ENCODE results near the gene TRPM4.
"Not testable (repeated sequence)": the region's sequence is repeated elsewhere in the genome, so short reads cannot be mapped to it uniquely, and the experiment has no call there.

The TRPM4 gene

DNA sequence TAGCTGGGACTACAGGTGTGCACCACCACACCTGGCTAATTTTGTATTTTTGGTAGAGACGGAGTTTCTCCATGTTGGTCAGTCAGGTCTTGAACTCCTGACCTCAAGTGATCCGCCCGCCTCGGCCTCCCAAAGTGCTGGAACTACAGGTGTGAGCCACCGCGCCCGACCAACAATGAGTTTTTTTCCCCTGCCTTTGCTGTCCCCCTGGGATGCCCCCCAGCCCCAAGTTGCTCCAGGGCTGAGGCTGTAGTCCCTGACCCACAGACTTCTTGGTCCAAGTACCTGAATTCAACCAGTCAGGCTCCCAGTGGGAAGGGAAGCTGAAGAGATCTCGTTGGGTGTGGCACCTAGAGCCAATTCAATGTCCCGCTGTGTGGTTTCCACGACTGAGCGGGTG is 66.8 kb downstream of the TRPM4 start:
- DNase-seq (ENCODE audit: low read depth in 1 of 2, low spot score in 1 of 2), result not testable (repeated sequence)

- no peak for DNase-seq (ENCODE audit: low read depth in 1 of 2, low spot score in 1 of 2)
These were observed 67.3 kb downstream of the TRPM4 start for GRCh38 chr19:49224879-49225278.

GRCh38 chr19:49229416-49229815 is 71.8 kb downstream of the TRPM4 start:
- no peak for DNase-seq (ENCODE audit: low read depth in 1 of 2, low spot score in 1 of 2)

GRCh38 chr19:49231389-49231788 is 73.8 kb downstream of the TRPM4 start:
- DNase-seq (ENCODE audit: low read depth in 1 of 2, low spot score in 1 of 2), result no peak

- DNase-seq (ENCODE audit: low read depth in 1 of 2, low spot score in 1 of 2), result no peak
These were observed 74.2 kb downstream of the TRPM4 start for GRCh38 chr19:49231804-49232203.

DNA sequence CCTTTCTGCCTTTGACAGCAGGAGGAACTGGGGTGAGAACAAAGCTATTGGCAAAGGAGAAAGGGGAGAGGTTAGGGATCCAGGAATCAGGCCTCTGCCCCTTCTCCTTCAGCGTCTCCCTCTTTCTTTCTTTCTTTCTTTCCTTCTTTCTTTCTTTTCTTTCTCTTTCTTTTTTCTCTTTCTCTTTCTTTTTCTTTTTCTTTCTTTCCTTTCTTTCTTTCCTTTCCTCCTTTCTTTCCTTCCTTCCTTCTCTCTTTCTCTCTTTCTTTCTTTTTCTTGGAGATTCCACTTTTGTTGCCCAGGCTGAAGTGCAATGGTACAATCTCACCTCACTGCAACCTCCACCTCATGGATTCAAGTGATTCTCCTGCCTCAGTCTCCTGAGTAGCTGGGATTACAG is 75.6 kb downstream of the TRPM4 start:
- no peak for DNase-seq (ENCODE audit: low read depth in 1 of 2, low spot score in 1 of 2)

DNA sequence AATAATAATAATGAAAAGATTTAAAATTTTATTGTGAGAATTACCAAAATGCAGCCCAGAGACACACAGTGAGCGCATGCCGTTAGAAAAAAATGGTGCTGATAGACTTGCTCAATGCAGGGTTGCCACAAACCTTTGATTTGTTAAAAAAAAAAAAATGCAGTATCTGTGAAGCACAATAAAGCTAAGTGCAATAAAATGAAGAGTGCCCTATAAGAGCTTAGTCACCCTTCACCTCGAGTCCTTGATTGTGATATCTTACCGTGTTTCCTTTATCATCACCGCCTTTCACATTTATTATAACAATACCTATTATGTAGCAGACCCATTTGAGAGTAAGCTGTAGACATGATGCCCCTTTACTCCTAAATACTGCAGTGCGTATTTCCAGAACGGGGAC is 84.2 kb downstream of the TRPM4 start:
- DNase-seq (ENCODE audit: low read depth in 1 of 2, low spot score in 1 of 2), result no peak

- DNase-seq (ENCODE audit: low read depth in 1 of 2, low spot score in 1 of 2), result no peak
These were observed 85.5 kb downstream of the TRPM4 start for GRCh38 chr19:49243129-49243528.

DNA sequence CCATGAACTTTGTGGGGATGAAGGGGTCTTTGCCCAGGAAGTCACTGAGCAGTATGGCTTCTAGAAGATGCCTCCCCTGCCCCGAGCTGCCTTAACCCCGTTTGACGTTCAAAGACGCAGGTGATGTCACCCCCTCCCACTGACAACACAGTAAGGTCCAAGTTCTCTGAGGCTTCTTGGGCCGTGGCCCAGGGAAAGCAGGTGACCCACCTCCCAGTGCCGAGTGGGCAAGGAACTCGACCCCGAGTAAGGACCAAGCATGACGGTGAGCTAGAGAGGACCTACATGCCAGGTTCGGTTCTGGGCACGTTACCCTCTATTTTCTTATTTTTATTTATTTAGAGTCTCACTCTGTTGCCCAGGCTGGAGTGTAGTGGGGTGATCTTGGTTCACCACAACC is 86.1 kb downstream of the TRPM4 start:
- no peak for DNase-seq (ENCODE audit: low read depth in 1 of 2, low spot score in 1 of 2)

DNA sequence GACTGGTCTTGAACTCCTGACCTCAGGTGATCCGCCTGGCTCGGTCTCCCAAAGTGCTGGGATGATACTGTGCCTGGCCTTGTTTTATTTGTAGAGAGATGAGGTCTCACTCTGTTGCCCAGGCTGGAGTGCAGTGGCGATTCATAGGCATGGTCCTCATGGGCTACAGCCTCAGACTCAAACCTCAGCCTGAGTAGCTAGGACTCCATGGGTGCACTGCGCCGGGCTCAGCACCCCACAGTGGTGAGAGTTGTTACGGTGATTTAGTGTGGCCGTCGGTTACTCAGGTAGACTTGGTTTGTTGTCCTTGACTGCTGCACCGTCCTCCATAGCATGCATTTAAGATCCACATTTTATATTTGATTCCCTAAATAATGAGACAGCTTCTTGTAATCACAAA is 86.7 kb downstream of the TRPM4 start:
- DNase-seq (ENCODE audit: low read depth in 1 of 2, low spot score in 1 of 2), result no peak

DNA sequence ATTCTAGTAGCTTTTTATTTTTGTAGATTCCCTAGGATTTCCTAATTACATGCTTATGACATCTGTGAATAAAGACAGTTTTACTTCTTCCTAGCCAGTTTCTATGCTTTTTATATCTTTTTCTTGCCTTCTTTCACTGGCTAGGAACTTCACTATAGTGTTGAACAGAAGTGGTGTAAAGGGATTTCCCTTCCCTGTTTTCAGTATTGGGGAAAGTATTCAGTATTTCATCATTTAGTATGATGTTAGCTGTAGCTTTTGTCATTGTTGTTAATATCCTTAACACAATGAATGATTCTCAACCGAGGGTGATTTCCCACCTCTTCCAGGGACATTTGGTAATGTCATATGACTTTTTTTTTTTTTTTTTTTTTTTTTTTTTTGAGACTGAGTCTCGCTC is 90.1 kb downstream of the TRPM4 start:
- DNase-seq (ENCODE audit: low read depth in 1 of 2, low spot score in 1 of 2), result no peak

DNA sequence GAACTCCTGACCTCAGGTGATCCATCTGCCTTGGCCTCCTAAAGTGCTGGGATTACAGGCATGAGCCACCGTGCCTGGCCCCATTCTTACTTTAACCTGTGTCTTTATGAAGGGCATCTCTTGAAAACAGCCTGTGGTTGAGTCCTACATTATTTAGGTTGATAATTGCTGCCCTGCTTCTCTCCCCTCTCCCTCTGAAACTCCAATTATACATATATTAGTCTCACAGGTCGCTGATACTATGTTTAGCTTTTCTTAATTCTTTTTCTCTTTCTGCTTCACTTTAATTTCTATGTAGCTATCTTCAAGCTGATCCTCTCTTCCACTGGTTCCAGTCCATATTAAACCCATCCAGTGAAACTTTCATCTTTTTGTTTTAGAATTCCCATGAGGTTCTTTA is 92.3 kb downstream of the TRPM4 start:
- no peak for DNase-seq (ENCODE audit: low read depth in 1 of 2, low spot score in 1 of 2)

DNA sequence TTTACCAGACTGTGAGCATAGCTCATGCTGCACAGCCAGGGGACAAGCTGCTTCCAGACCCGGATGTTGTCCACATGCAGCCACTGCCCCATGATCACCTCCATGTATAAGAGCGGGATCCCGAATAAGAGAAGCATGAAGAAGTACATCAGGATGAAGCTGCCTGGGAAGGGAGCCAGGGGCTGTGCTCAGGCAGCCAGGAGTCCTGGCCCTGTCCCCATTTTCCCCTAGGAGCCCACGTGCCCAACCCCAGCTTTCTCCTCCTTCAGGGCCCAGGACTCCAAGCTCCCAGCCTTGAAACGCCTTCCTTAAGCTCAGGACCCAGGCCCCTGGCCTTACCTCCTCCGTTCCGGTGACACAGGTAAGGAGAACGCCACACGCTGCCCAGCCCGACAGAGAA is 98.1 kb downstream of the TRPM4 start:
- DNase-seq (ENCODE audit: low read depth in 1 of 2, low spot score in 1 of 2), result no peak

GRCh38 chr19:49256691-49257090 is 99.1 kb downstream of the TRPM4 start:
- DNase-seq (ENCODE audit: low read depth in 1 of 2, low spot score in 1 of 2), result no peak
